SH-SY5Y (cell line): ENCODE data around the gene FREM2.

Experiments
- GATA2 ChIP-seq: IDR thresholded peaks from 2 replicates; pipeline ENCODE4 v1.6.1; 2011; ENCODE audit warnings: mild to moderate bottlenecking, low read depth, low read length
- GATA3 ChIP-seq: IDR thresholded peaks from 2 replicates; pipeline ENCODE4 v1.6.1; 2011; ENCODE audit warnings: low read depth, mild to moderate bottlenecking, low read length, moderate library complexity

- TF ChIP-seq GATA3 (no peak), GATA2 (no peak)
These were observed 227.2 kb downstream of the FREM2 start for GRCh38 chr13:38914070-38914469.
